NCI-H2029 (cell line): ENCODE data around the gene TCN2.
A peak's percentile ranks its signal among the peaks of the same experiment; 100 is the strongest.
"Not testable (repeated sequence)": the region's sequence is repeated elsewhere in the genome, so short reads cannot be mapped to it uniquely, and the experiment has no call there.

Source experiments
- DNase-seq: peaks from one replicate; lab custom pipeline; 2025; lab: John Stamatoyannopoulos, UW

Gene TCN2

GRCh38 chr22:30647536-30647935 is 40.6 kb downstream of the TCN2 start:
- no peak for DNase-seq

DNA sequence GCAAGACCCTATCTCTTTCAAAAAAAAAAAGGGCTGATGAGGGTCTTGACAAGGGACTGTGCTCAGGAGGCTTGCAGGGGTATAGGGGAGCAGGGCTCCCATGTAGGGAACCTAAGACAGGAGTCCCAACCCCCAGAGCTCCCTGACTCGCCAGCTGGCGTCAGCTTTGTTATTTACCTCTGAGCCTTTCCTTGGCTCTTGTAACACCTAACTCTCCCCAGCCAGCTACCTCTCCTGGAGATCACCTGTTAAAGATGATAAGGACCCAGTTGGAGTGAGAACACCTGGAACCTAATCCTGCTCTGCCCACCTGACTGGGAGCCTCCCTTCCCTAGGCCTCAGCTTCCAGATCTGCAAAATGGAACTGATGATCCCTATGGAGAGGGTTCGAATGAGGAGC is 41.9 kb downstream of the TCN2 start:
- DNase-seq, result no peak

- no peak for DNase-seq
Measured at GRCh38 chr22:30649430-30650007, 42.5 kb downstream of the TCN2 start.

- DNase-seq, result peak; percentile 7
Measured at GRCh38 chr22:30650508-30651116, 43.6 kb downstream of the TCN2 start.

- no peak for DNase-seq
Measured at GRCh38 chr22:30652852-30653251, 45.9 kb downstream of the TCN2 start.

GRCh38 chr22:30654361-30654760 is 47.4 kb downstream of the TCN2 start:
- no peak for DNase-seq

- DNase-seq, result no peak
Measured at GRCh38 chr22:30655532-30655931, 48.6 kb downstream of the TCN2 start.

GRCh38 chr22:30662040-30662439 is 55.1 kb downstream of the TCN2 start:
- DNase-seq, result peak; percentile 9

- DNase-seq, result no peak
Measured at GRCh38 chr22:30664798-30665197, 57.8 kb downstream of the TCN2 start.

- no peak for DNase-seq
Measured at GRCh38 chr22:30665266-30665665, 58.3 kb downstream of the TCN2 start.

DNA sequence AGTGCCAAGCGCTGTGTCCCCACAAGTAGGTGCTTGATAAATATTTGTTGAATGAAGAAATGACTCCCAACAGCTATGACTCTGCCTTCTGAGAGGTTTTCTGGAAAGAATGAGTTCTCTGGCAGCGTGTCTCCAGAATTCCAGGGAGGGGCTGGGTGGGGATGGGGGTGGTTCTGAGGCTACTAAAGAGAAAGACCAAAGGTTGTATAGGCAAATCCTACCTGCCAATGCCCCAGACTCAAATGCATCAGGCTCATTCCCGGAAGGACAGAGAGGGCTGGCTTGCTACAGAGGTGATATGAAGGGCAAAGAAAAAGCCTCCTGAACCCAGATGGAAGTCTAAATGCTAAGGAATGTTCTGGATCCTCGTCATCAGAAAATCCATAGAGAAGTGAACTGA is 58.8 kb downstream of the TCN2 start:
- DNase-seq, result no peak

DNA sequence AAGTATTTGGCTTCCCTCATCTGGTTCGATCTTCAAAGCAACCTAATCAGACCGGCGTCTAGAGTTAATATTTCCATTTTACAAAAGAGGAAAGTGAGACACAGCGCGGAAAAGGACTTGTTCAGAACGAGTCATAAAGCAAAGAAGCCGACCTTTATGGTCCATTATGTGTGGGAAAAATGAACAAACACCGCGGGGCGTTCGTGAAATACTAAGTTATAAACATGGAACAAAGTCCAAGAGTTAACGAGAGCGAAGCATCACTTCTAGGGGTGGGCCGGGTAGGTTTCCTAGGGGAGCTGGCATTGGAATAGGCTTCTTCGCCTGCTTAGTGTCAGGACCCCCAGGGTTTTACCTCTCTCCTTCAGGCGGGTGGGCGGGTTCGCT is 60.1 kb downstream of the TCN2 start:
- DNase-seq, result no peak

DNA sequence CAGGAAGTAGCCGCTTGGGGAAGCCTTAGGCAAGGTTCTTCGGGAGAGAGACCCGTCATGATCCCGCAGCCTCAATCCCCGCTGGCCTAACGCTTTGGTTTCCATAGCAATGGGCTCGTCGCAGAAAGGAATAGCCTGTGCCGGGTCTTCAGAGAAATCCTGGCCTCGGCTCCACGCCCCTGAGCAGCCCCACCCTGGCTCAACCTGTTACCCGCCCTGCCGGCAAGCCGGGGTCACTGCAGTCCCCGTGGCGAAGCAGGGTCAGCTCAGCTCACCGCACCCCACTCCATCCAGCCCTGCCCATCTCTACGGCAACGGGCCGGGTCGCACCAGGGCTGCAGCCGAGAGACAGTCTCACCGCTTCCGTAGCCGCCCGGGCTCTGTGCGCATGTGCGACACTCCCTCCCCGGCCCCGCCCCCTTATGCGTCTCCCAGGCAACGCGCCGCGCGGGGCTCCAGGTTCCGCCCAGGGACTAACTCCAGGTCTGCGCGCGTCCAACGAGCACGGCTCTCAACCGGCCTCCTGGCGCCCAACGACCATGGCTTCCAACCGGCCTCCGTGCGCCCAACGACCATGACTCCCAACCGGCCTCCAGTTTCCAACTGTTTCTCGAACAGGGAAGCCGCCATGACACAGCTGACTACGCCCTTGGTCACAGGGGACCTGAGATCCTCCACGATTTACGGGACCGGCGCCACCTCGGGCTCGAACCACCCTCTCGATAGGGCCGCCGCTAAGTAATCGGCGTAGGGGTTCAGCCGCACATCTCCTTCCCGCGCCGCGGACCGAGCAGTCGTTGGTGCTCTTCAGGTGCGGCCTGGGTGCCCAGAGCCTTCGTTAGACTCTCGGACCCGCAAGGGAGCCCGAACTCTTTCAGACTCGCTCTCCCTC is 60.8 kb downstream of the TCN2 start, which contains the start of gene DUSP18:
TSS of gene DUSP18 (minus strand) at position 382 of the 892 bp plus-strand sequence. CDS start 3,872 bp downstream, outside the sequence.
- DNase-seq, result peak; percentile 76

GRCh38 chr22:30668386-30668710 is 61.4 kb downstream of the TCN2 start:
- DNase-seq, result no peak

- no peak for DNase-seq
Measured at GRCh38 chr22:30671071-30671470, 64.1 kb downstream of the TCN2 start.

DNA sequence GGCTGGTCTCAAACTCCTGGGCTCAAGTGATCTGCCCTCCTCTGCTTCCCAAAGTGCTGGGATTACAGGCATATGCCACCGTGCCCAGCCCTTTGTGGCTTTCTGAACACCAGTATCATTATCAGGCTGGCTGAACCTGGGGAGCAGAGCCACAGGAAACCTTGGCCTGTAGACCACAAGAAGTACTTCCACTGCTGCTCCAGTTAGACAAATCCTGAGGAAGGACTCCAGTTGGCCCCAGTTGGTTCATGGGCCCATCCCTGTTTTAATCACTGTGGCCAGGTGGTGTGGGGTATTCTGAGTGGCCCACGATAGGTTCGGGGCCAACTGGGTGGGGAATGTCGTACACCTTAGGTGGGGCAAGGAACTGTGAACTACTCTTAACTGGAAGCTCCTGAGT is 66.2 kb downstream of the TCN2 start:
- DNase-seq, result no peak

GRCh38 chr22:30674482-30674881 is 67.5 kb downstream of the TCN2 start:
- no peak for DNase-seq

DNA sequence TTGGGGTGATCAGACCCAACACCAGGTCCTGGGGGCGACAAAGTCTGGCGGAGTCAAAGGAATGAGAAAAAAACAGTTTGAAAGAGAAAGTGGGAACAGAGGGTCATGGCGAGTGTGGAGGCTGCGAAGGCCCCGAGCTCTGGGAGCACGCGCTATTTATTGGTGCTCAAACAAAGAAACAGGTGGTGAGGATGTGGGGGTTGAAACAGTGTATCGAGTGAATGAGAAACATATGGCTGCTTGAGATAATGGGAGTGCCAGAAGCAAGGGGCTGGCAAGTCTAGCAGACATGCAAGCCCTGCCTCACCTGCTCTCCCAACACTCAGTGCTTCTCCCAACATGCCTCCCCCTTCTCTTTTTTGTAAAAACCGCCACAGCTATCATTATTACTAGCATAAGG is 68.5 kb downstream of the TCN2 start:
- DNase-seq, result no peak

GRCh38 chr22:30676565-30676964 is 69.6 kb downstream of the TCN2 start:
- not testable (repeated sequence) for DNase-seq
